Cardiac fibroblast (primary cell): Measurements from ENCODE around the gene CRB2.
"Not testable (repeated sequence)": the region's sequence is repeated elsewhere in the genome, so short reads cannot be mapped to it uniquely, and the experiment has no call there.

Experiments used
- DNase-seq, 2 donors: peaks; one replicate each; pipeline versions ENCODE4 v3.0.0 to v3.0.0-alpha.2; 2010; ENCODE audit warnings: low read depth in 2 of 2
- H3K4me3 ChIP-seq, 2 donors: replicated peaks in 1 of 2; 1 replicate in 1 of 2; 2 replicates in 1 of 2; pipeline ENCODE4 v1.5.1; 2011; ENCODE audit warnings: low read depth in 2 of 2, low read length in 2 of 2, mild to moderate bottlenecking in 2 of 2, moderate library complexity in 1 of 2
- CTCF ChIP-seq: IDR thresholded peaks from one replicate; pipeline ENCODE4 v1.5.1; 2011; ENCODE audit warnings: low read depth, mild to moderate bottlenecking, low read length, inconsistent platforms

The CRB2 gene

GRCh38 chr9:123395689-123396511 lies 39.9 kb downstream of the CRB2 start:
- TF ChIP-seq CTCF = no peak
- H3K4me3 ChIP-seq = no peak overlapping the region
- no peak for DNase-seq

- TF ChIP-seq CTCF = no peak
- DNase-seq = no peak
- no peak overlapping the region for H3K4me3 ChIP-seq
Measured at GRCh38 chr9:123397975-123398374, 42.0 kb downstream of the CRB2 start.

GRCh38 chr9:123398938-123399337 lies 42.9 kb downstream of the CRB2 start:
- DNase-seq, H3K4me3 ChIP-seq: not testable (repeated sequence)

- no peak overlapping the region for H3K4me3 ChIP-seq
- DNase-seq = peak in 1 of 2 donors; percentile 7
- TF ChIP-seq CTCF = peak; percentile 53
Measured at GRCh38 chr9:123399803-123400378, 43.9 kb downstream of the CRB2 start.

- no peak for DNase-seq
- no peak for TF ChIP-seq CTCF
- H3K4me3 ChIP-seq = no peak overlapping the region
Measured at GRCh38 chr9:123400926-123401503, 45.0 kb downstream of the CRB2 start.

- peak; percentile 84 for TF ChIP-seq CTCF
- DNase-seq = peak; percentile 67 to 68
- no peak overlapping the region for H3K4me3 ChIP-seq
Measured at GRCh38 chr9:123401879-123402513, 46.0 kb downstream of the CRB2 start.

- H3K4me3 ChIP-seq = no peak overlapping the region
- no peak for DNase-seq
- no peak for TF ChIP-seq CTCF
Measured at GRCh38 chr9:123402981-123403509, 47.0 kb downstream of the CRB2 start.
